Mucosa of gallbladder (tissue), 1 donor: ENCODE data around the gene RPLP2. TPM values are rescaled to one million over a fixed set of nuclear protein-coding genes. Genes with fewer than 3 reads are reported as not detected.
A peak's percentile ranks its signal among the peaks of the same experiment; 100 is the strongest.

Source experiments
- DNase-seq: peaks from one replicate; pipeline ENCODE4 v3.0.0-alpha.2; 2020; ENCODE audit warnings: low spot score
- total RNA-seq: library from RNA; stranded (reverse); gene quantifications from one replicate; pipeline ENCODE4 v1.2.1, GENCODE V29; 2021
- donor health status: DM: no; HTN: no; CAD: no.

Gene RPLP2
- total RNA-seq, 1 donor from 2014 or later, result 1,317 TPM

GRCh38 chr11:791658-792534 is 17.9 kb upstream of the RPLP2 start:
- DNase-seq, result no peak

- no peak for DNase-seq
These were observed 17.3 kb upstream of the RPLP2 start for GRCh38 chr11:792535-792821.

- no peak for DNase-seq
These were observed 16.9 kb upstream of the RPLP2 start for GRCh38 chr11:792873-793272.

- no peak for DNase-seq
These were observed 16.2 kb upstream of the RPLP2 start for GRCh38 chr11:793556-793955.

- DNase-seq, result no peak
These were observed 15.6 kb upstream of the RPLP2 start for GRCh38 chr11:794013-794765.

GRCh38 chr11:794766-795633 is 14.8 kb upstream of the RPLP2 start:
- no peak for DNase-seq

GRCh38 chr11:795634-796564 is 13.9 kb upstream of the RPLP2 start:
- peak; percentile 64 for DNase-seq

- no peak for DNase-seq
These were observed 13.0 kb upstream of the RPLP2 start for GRCh38 chr11:796565-797295.

GRCh38 chr11:797296-798092 is 12.3 kb upstream of the RPLP2 start:
- DNase-seq, result peak; percentile 54

GRCh38 chr11:798093-798713 is 11.6 kb upstream of the RPLP2 start, which contains the start of gene SLC25A22:
SLC25A22 (minus strand) TSS chr11:798281; CDS start chr11:795006, 3,275 bp downstream.
- peak; percentile 73 for DNase-seq

GRCh38 chr11:799641-800316 is 10.0 kb upstream of the RPLP2 start:
- DNase-seq, result no peak

GRCh38 chr11:800473-800872 is 9.3 kb upstream of the RPLP2 start:
- no peak for DNase-seq

GRCh38 chr11:801097-801780 is 8.5 kb upstream of the RPLP2 start:
- no peak for DNase-seq

GRCh38 chr11:802018-802617 is 7.6 kb upstream of the RPLP2 start:
- no peak for DNase-seq

GRCh38 chr11:802693-803466 is 6.9 kb upstream of the RPLP2 start:
- DNase-seq, result no peak

GRCh38 chr11:803467-803742 is 6.4 kb upstream of the RPLP2 start:
- DNase-seq, result no peak
